H1 (cell line): Measurements from ENCODE around the gene ZC3H7B. TPM values are rescaled to one million over a fixed set of nuclear protein-coding genes. Genes with fewer than 3 reads are reported as not detected.

Experiments used
- CTCF ChIA-PET: fragments of 300-600 bp; sonication (Branson Sonifier 250); formaldehyde crosslinking; loops from one replicate; lab custom pipeline; 2021; ENCODE audit not compliant: partially characterized antibody; lab: Charles Lee
- POLR2A ChIA-PET: fragments of 300-600 bp; sonication (Branson Sonifier 250); formaldehyde crosslinking; loops from one replicate; lab custom pipeline; 2021; ENCODE audit warnings: inconsistent platforms; ENCODE audit not compliant: partially characterized antibody; lab: Charles Lee
- DNase-seq, 2 experiments: peaks; one replicate each; pipeline versions ENCODE4 v3.0.0 to v3.0.0-alpha.2; 2010 to 2022; ENCODE audit warnings: low spot score in 2 of 2, low read depth in 1 of 2, mixed read lengths in 1 of 2
- FAIRE-seq: peaks from 2 replicates; lab custom pipeline; 2011; peaks lifted over from hg19 to GRCh38; lab: Jason Lieb, UNC
- H2AFZ ChIP-seq: 2 replicates; pipeline ENCODE4 v1.8.1; 2012; ENCODE audit warnings: low read length, inconsistent platforms
- H2AK5ac ChIP-seq: 2 replicates; pipeline ENCODE4 v1.6.1; 2013; ENCODE audit warnings: low read depth, low read length
- H2BK120ac ChIP-seq: replicated peaks from 2 replicates; pipeline ENCODE3; 2013; ENCODE audit warnings: low read depth, low read length, inconsistent platforms
- H2BK12ac ChIP-seq: 2 replicates; pipeline ENCODE4 v1.6.1; 2013; ENCODE audit warnings: low read depth, low read length
- H2BK15ac ChIP-seq: 2 replicates; pipeline ENCODE4 v1.6.1; 2013; ENCODE audit warnings: low read length
- H2BK20ac ChIP-seq: 2 replicates; pipeline ENCODE4 v1.6.1; 2013; ENCODE audit warnings: low read length
- H2BK5ac ChIP-seq: 2 replicates; pipeline ENCODE4 v1.6.1; 2013; ENCODE audit warnings: low read depth, low read length
- H3K14ac ChIP-seq: 2 replicates; pipeline ENCODE4 v1.6.1; 2013; ENCODE audit warnings: inconsistent platforms; ENCODE audit not compliant: insufficient read length
- H3K18ac ChIP-seq: 2 replicates; pipeline ENCODE4 v1.6.1; 2013; ENCODE audit warnings: low read length; ENCODE audit errors: extremely low read depth
- H3K23ac ChIP-seq: 2 replicates; pipeline ENCODE4 v1.6.1; 2013; ENCODE audit warnings: inconsistent platforms; ENCODE audit not compliant: insufficient read length
- H3K23me2 ChIP-seq: 2 replicates; pipeline ENCODE4 v1.6.1; 2013; ENCODE audit warnings: low read depth, low read length
- H3K27ac ChIP-seq: 2 replicates; pipeline ENCODE4 v1.6.1; 2011; ENCODE audit warnings: low read depth, low read length, inconsistent platforms
- H3K27me3 ChIP-seq, 4 experiments: replicated peaks in 1 of 4; 1 replicate in 1 of 4; 2 replicates in 3 of 4; pipeline versions ENCODE4 v1.6.1 to v1.8.1; 2011 to 2013; ENCODE audit warnings: low read length in 3 of 4, mild to moderate bottlenecking in 3 of 4, inconsistent platforms in 2 of 4, mixed read lengths in 2 of 4, moderate library complexity in 1 of 4; ENCODE audit not compliant: control insufficient read depth in 3 of 4, insufficient read depth in 3 of 4; ENCODE audit errors: extremely low read depth in 1 of 4
- H3K36me3 ChIP-seq, 4 experiments: 2 replicates each; pipeline versions ENCODE4 v1.6.1 to v1.8.1; 2011 to 2013; ENCODE audit warnings: mild to moderate bottlenecking in 4 of 4, low read length in 3 of 4, moderate library complexity in 2 of 4, control low read depth in 1 of 4, inconsistent platforms in 1 of 4; ENCODE audit not compliant: insufficient read depth in 4 of 4, control insufficient read depth in 2 of 4
- H3K4ac ChIP-seq: replicated peaks from 2 replicates; pipeline ENCODE3; 2013; ENCODE audit warnings: low read length, low read depth, mixed read lengths, inconsistent platforms; ENCODE audit not compliant: insufficient read length
- H3K4me1 ChIP-seq, 4 experiments: replicated peaks in 1 of 4; 1 replicate in 1 of 4; 2 replicates in 3 of 4; pipeline versions ENCODE4 v1.6.1 to v1.8.1; 2011 to 2013; ENCODE audit warnings: low read length in 3 of 4, inconsistent platforms in 2 of 4, mixed read lengths in 1 of 4; ENCODE audit not compliant: insufficient read depth in 4 of 4, control insufficient read depth in 3 of 4
- H3K4me2 ChIP-seq, 2 experiments: 2 replicates each; pipeline versions ENCODE4 v1.6.1 to v1.8.1; 2011 to 2013; ENCODE audit warnings: low read depth in 2 of 2, low read length in 2 of 2, control low read depth in 1 of 2, inconsistent platforms in 1 of 2, mild to moderate bottlenecking in 1 of 2; ENCODE audit not compliant: insufficient read depth in 1 of 2
- H3K4me3 ChIP-seq, 4 experiments: fragments of 200-600, 300-600 bp in 1 of 4; sonication (generic), shearing (Covaris generic), sonication (Bioruptor Twin) in 1 of 4; 2 replicates each; pipeline versions ENCODE4 v1.5.1 to v1.8.1; 2011 to 2016; ENCODE audit warnings: low read length in 4 of 4, low read depth in 3 of 4, control low read depth in 2 of 4, inconsistent platforms in 2 of 4, mild to moderate bottlenecking in 2 of 4, mixed read lengths in 1 of 4, moderate library complexity in 1 of 4; ENCODE audit not compliant: insufficient read depth in 2 of 4; ENCODE audit errors: extremely low read depth in 1 of 4
- H3K56ac ChIP-seq: replicated peaks from 2 replicates; pipeline ENCODE3; 2013; ENCODE audit warnings: low read depth, mild to moderate bottlenecking, mixed read lengths, low read length, inconsistent platforms; ENCODE audit not compliant: insufficient read length
- H3K79me1 ChIP-seq: 2 replicates; pipeline ENCODE4 v1.6.1; 2013; ENCODE audit warnings: low read depth, low read length, control low read depth
- H3K79me2 ChIP-seq, 2 experiments: 2 replicates each; pipeline versions ENCODE4 v1.6.1 to v1.8.1; 2012 to 2013; ENCODE audit warnings: low read length in 2 of 2, mild to moderate bottlenecking in 2 of 2, inconsistent platforms in 1 of 2; ENCODE audit not compliant: insufficient read depth in 2 of 2, control insufficient read depth in 1 of 2
- H3K9ac ChIP-seq, 4 experiments: replicated peaks in 1 of 4; 1 replicate in 1 of 4; 2 replicates in 3 of 4; pipeline versions ENCODE4 v1.6.1 to v1.8.1; 2011 to 2013; ENCODE audit warnings: low read depth in 3 of 4, low read length in 3 of 4, control low read depth in 2 of 4, mild to moderate bottlenecking in 2 of 4, moderate library complexity in 2 of 4, inconsistent platforms in 1 of 4; ENCODE audit errors: extremely low read depth in 1 of 4
- H3K9me3 ChIP-seq, 2 experiments: 2 replicates each; pipeline versions ENCODE4 v1.6.1 to v1.8.1; 2012 to 2013; ENCODE audit warnings: mild to moderate bottlenecking in 2 of 2, moderate library complexity in 2 of 2, control low read depth in 1 of 2, inconsistent platforms in 1 of 2, low read depth in 1 of 2, low read length in 1 of 2, mixed read lengths in 1 of 2; ENCODE audit not compliant: insufficient read depth in 2 of 2
- H4K20me1 ChIP-seq, 2 experiments: replicated peaks in 1 of 2; 2 replicates each; pipeline versions ENCODE3 to v1.8.1; 2011 to 2013; ENCODE audit warnings: inconsistent platforms in 2 of 2, low read length in 2 of 2, mild to moderate bottlenecking in 1 of 2; ENCODE audit not compliant: insufficient read depth in 2 of 2, control insufficient read depth in 1 of 2
- H4K5ac ChIP-seq: 2 replicates; pipeline ENCODE4 v1.6.1; 2013; ENCODE audit warnings: low read length, low read depth, mixed read lengths, inconsistent platforms; ENCODE audit not compliant: insufficient read length
- H4K8ac ChIP-seq: 2 replicates; pipeline ENCODE4 v1.8.0; 2013; ENCODE audit warnings: mild to moderate bottlenecking, moderate library complexity, low read length, inconsistent platforms; ENCODE audit not compliant: insufficient read depth; ENCODE audit errors: extremely low read depth
- H4K91ac ChIP-seq: replicated peaks from 2 replicates; pipeline ENCODE3; 2013; ENCODE audit warnings: low read length, mixed read lengths, inconsistent platforms; ENCODE audit not compliant: insufficient read length
- CEBPB ChIP-seq: IDR thresholded peaks from 2 replicates; pipeline ENCODE4 v1.6.1; 2012; ENCODE audit warnings: low read depth, low read length
- GABPA ChIP-seq: IDR thresholded peaks from 2 replicates; pipeline ENCODE4 v1.6.1; 2011; ENCODE audit warnings: mild to moderate bottlenecking, low read length, moderate library complexity, borderline replicate concordance; ENCODE audit not compliant: insufficient read depth
- HDAC6 ChIP-seq: IDR thresholded peaks from one replicate; pipeline ENCODE4 v1.7.1; 2012; ENCODE audit warnings: low read depth, mild to moderate bottlenecking, inconsistent platforms, low read length, moderate library complexity
- YY1 ChIP-seq: IDR thresholded peaks from 2 replicates; pipeline ENCODE4 v1.6.1; 2011; ENCODE audit warnings: low read depth, mild to moderate bottlenecking, low read length
- WGBS, 2 experiments: shearing (Covaris generic) in 1 of 2; methylation state at CpG; one replicate each; pipeline versions ENCODE4 v1.1.6 to v1.1.7; 2013 to 2015; ENCODE audit warnings: low lambda C conversion rate in 2 of 2, mixed read lengths in 2 of 2, inconsistent platforms in 1 of 2, low coverage in 1 of 2, missing lambda C conversion rate in 1 of 2; ENCODE audit not compliant: insufficient replicate concordance in 2 of 2, insufficient coverage in 1 of 2, insufficient read length in 1 of 2; ENCODE audit errors: extremely low coverage in 1 of 2, missing lambda C conversion rate in 1 of 2; 5-methylcytosine and 5-hydroxymethylcytosine counted together
- polyA plus RNA-seq, 7 experiments: library from polyadenylated mRNA; depleted of rRNA in 3 of 7; stranded (reverse) in 5 of 7; unstranded in 2 of 7; fragments of >200 nt in 5 of 7; fragments of 200-250 nt in 2 of 7; gene quantifications; 1 replicate in 5 of 7; 2 replicates in 1 of 7; 4 replicates in 1 of 7; pipeline versions ENCODE4 v1.2.1 to v1.2.3, GENCODE V29; 2011 to 2013; ENCODE audit warnings: missing spikeins in 2 of 7, mixed read lengths in 2 of 7
- total RNA-seq: library from RNA; stranded (reverse); fragmentation: NEBNext Ultra II Directional; extraction: Animal tissue kit (Norgen Biotek cat#: 25700); gene quantifications from 2 replicates; pipeline ENCODE4 v1.2.1, GENCODE V29; 2021

The ZC3H7B gene
- total and polyA plus RNA-seq, 2 of the 8 experiments (the other 6 are each of a cell fraction or from before 2014, with no cell fraction given) = 35.5 to 78.6 TPM

DNA sequence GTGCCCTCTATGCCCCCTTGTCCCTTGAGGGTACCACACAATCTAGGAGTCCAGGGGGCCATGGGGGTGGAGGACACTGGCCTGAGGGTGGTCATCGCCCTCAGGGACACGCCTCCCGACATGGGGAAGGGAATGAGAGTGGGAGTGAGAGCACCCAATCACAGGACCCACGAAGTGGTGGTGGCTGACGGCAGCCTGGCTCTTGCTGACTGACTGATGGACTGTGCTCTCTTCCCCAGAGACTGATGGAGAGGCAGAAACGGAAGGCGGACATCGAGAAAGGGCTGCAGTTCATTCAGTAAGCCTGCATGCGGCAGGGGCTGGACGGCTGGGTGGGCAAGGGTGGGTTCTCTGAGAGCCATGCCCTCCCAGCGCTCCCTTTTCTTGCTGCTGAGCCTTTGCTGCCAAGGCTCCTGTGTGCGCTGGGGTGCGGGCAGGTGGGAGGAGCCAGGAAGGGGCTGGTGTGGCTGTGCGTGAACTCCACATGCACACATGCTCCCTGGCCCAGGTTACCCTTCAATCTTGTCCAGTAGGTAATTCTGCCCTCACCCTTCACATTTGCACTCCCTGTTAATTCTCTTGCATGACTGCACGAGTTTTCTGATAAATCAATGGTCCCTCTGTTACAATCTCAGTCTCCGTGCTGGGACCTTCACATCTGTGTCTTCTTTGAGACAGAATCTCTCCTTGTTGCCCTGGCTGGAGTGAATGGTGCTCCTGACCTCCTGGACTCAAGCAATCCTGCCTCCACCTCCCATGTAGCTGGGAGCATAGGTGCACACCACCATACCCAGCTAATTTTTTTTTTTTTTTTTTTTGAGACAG, 19.3 kb downstream of the ZC3H7B start:
- POLR2A ChIA-PET = no interaction called here
- no peak overlapping the region; a peak in 1 of 7 replicates for H3K9ac ChIP-seq
- DNase-seq = no peak
- no peak overlapping the region for H2AK5ac ChIP-seq
- no peak overlapping the region for H2AFZ ChIP-seq
- H4K91ac ChIP-seq = no peak overlapping the region
- no peak overlapping the region for H3K14ac ChIP-seq
- no peak overlapping the region for H3K27ac ChIP-seq
- H2BK120ac ChIP-seq = no peak overlapping the region
- H3K56ac ChIP-seq = no peak overlapping the region
- TF ChIP-seq GABPA (no peak), CEBPB (no peak), HDAC6 (no peak), YY1 (no peak)
- H4K8ac ChIP-seq = no peak overlapping the region
- H3K79me1 ChIP-seq = peaks cover 7% of the 10 kb centered on the region
- H2BK12ac ChIP-seq = 0 out of 2 replicates have a peak overlapping the region, but pooled peaks have one; percentile 39
- CTCF ChIA-PET = no interaction called here
- H3K9me3 ChIP-seq = no peaks in the 10 kb centered on the region
- no peak overlapping the region for H2BK15ac ChIP-seq
- H3K23ac ChIP-seq = no peak overlapping the region
- peaks cover 0 to 4% of the 10 kb centered on the region in 2 experiments; a peak in 1 of 4 replicates for H3K79me2 ChIP-seq
- H3K4me2 ChIP-seq = no peak overlapping the region
- no peak overlapping the region for H3K4me3 ChIP-seq
- H3K18ac ChIP-seq = no peak overlapping the region
- H2BK5ac ChIP-seq = no peak overlapping the region
- H3K4ac ChIP-seq = no peak overlapping the region
- H3K23me2 ChIP-seq = no peaks in the 10 kb centered on the region
- no peaks in the 10 kb centered on the region for H3K4me1 ChIP-seq
- no peak for FAIRE-seq
- no peak overlapping the region for H4K5ac ChIP-seq
- H2BK20ac ChIP-seq = no peak overlapping the region
- H4K20me1 ChIP-seq = peaks cover 4 to 8% of the 10 kb centered on the region in 2 experiments
- 91% methylated on average over 16 of the region's 16 CpGs; no CpG with 5 or more reads in 1 of the 2 experiments for WGBS, 2 experiments
- peaks cover 0 to 13% (median 7%) of the 10 kb centered on the region in 4 experiments; a peak in 4 of 8 replicates for H3K36me3 ChIP-seq
- no peaks in the 10 kb centered on the region for H3K27me3 ChIP-seq
